Measurements from ENCODE around the gene HLCS. TPM values are rescaled to one million over a fixed set of nuclear protein-coding genes. Genes with fewer than 3 reads are reported as not detected.

HLCS gene
- total RNA-seq, 1 experiment from 2014 or later, result 12.7 TPM

DNA sequence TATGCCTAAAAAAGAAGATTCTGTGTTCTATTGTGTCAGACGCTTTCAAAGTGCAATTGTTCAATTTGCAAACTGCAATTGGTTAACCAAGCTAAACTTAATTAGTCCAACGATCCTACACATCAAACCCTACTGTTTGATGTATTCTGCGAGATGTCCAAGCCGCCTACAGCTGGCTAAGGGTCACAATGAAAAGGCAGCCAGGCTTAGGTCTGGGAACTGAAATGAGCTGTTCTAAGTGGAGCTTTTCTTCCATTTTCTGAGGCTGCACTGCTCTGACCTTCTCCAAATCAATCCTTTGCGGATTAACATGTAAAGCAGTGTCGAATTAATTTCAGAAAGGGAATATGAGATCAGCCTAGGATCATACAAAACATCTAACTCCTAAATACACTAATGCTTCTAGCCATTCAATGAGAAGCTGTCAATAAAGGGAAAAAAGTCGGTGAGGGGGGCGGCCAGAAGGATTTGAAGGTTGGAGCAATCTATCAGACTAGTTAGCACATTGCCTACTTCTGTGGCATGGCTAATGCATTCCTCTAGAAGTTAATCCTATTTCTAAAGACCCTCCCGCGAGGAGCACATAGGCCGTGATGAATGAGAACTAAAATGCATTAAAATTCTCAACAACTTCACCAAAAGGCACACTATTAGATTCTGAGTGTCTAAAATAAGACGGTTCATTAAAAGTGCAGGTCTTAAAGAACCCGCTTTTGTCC, 148.6 kb downstream of the HLCS start:
- Histone ChIP-seq H3K27me3 (ENCODE audit: insufficient read depth, low read length) (no peaks in the 10 kb centered on the region), H3K9me3 (ENCODE audit: control insufficient read depth, low read depth, low read length) (no peaks in the 10 kb centered on the region)
- no CpG with 5 or more reads among the region's 13 CpGs for WGBS (ENCODE audit: extremely low coverage, insufficient read length, low lambda C conversion rate)

More for the DNA sequence above, 148.6 kb downstream of the HLCS start:
- no peak overlapping the region for H3K14ac ChIP-seq (ENCODE audit: insufficient read depth, low read length)
- no peak overlapping the region for H2BK120ac ChIP-seq (ENCODE audit: low read depth, low read length, poor library complexity, severe bottlenecking)
- H3K4ac ChIP-seq (ENCODE audit: low read depth, low read length), result no peak overlapping the region
- no peaks in the 10 kb centered on the region; the same call in 1 of the 2 replicates for H3K4me1 ChIP-seq (ENCODE audit: insufficient read depth, low read length)
- no peak overlapping the region for H3K56ac ChIP-seq (ENCODE audit: insufficient read length, low read depth, low read length)
- H3K79me2 ChIP-seq (ENCODE audit: insufficient read depth, low read length), result no peaks in the 10 kb centered on the region
- H4K91ac ChIP-seq (ENCODE audit: insufficient read length, low read depth, low read length), result no peak overlapping the region
- H3K23ac ChIP-seq (ENCODE audit: insufficient read length, low read depth, low read length), result no peak overlapping the region
- no peaks in the 10 kb centered on the region for H3K9me3 Mint-ChIP-seq
- no peak overlapping the region for H2BK12ac ChIP-seq (ENCODE audit: insufficient read length, low read depth, low read length)
- no peak overlapping the region for H2BK15ac ChIP-seq (ENCODE audit: low read depth, low read length)
- no peaks in the 10 kb centered on the region for H3K79me1 ChIP-seq (ENCODE audit: insufficient read depth, low read depth, low read length, poor library complexity, severe bottlenecking)
- H3K36me3 Mint-ChIP-seq (ENCODE audit: insufficient read depth in 1 of 3, low read depth in 3 of 3), result no peaks in the 10 kb centered on the region
- no peak overlapping the region for H4K5ac ChIP-seq (ENCODE audit: insufficient read length, low read depth, low read length)
- no peak for TF ChIP-seq CTCF (conservative IDR thresholded peaks at IDR 0.05)
- DNase-seq, result no peak
- H3K4me1 Mint-ChIP-seq, result peaks cover 10 to 19% of the 10 kb centered on the region in 2 experiments; a peak in 3 of 4 replicates
- H4K20me1 ChIP-seq (ENCODE audit: control insufficient read depth, insufficient read depth, insufficient read length), result no peaks in the 10 kb centered on the region
- no peak overlapping the region for H3K27ac Mint-ChIP-seq
- H3K4me2 ChIP-seq (ENCODE audit: insufficient read depth, insufficient read length, low read length), result no peak overlapping the region
- H2AK5ac ChIP-seq (ENCODE audit: insufficient read length, low read length), result no peak overlapping the region
- H3K18ac ChIP-seq (ENCODE audit: insufficient read length, low read depth, low read length), result no peak overlapping the region
- H3K27me3 Mint-ChIP-seq (ENCODE audit: low read depth), result no peaks in the 10 kb centered on the region
- no peak overlapping the region for H2BK20ac ChIP-seq (ENCODE audit: low read depth, low read length, poor library complexity, severe bottlenecking)
- H3K23me2 ChIP-seq (ENCODE audit: insufficient read length, low read depth, low read length, poor library complexity, severe bottlenecking), result no peaks in the 10 kb centered on the region
- no peak overlapping the region for H3T11ph ChIP-seq (ENCODE audit: low read length)
- no peak overlapping the region for H2BK5ac ChIP-seq (ENCODE audit: insufficient read length, low read length)
- no peak overlapping the region for H3K27ac ChIP-seq (ENCODE audit: insufficient read length, low read depth, low read length)
- no peak overlapping the region for H3K9ac ChIP-seq (ENCODE audit: extremely low read depth, insufficient read length, low read length)
- H4K8ac ChIP-seq (replicated peaks; ENCODE audit: insufficient read length, low read depth, low read length), result no peak overlapping the region
- H2AFZ ChIP-seq (ENCODE audit: low read length), result no peak overlapping the region
- no peak overlapping the region for H3K4me3 Mint-ChIP-seq

Measured in H9 (cell line).